H9 (cell line): ENCODE measurements around the gene EML1. TPM values are rescaled to one million over a fixed set of nuclear protein-coding genes. Genes with fewer than 3 reads are reported as not detected.

ENCODE experiments used
- DNase-seq: peaks from one replicate; pipeline ENCODE4 v3.0.0-alpha.2; 2017
- H2AFZ ChIP-seq: one replicate; pipeline ENCODE4 v1.6.1; 2013; ENCODE audit warnings: mild to moderate bottlenecking, low read length, control low read depth, moderate library complexity
- H2AK5ac ChIP-seq: 2 replicates; pipeline ENCODE4 v1.6.1; 2013; ENCODE audit warnings: low read length, control low read depth, mixed read lengths; ENCODE audit not compliant: insufficient read length
- H2BK120ac ChIP-seq: one replicate; pipeline ENCODE4 v1.6.1; 2013; ENCODE audit warnings: low read depth, mild to moderate bottlenecking, low read length, control low read depth, inconsistent platforms; ENCODE audit not compliant: poor library complexity, severe bottlenecking
- H2BK12ac ChIP-seq: 2 replicates; pipeline ENCODE4 v1.6.1; 2013; ENCODE audit warnings: low read length, control low read depth, mixed read lengths, low read depth; ENCODE audit not compliant: insufficient read length
- H2BK15ac ChIP-seq: 2 replicates; pipeline ENCODE4 v1.6.1; 2013; ENCODE audit warnings: low read depth, low read length, control low read depth
- H2BK20ac ChIP-seq: one replicate; pipeline ENCODE4 v1.6.1; 2013; ENCODE audit warnings: low read depth, mild to moderate bottlenecking, low read length, control low read depth, inconsistent platforms; ENCODE audit not compliant: poor library complexity, severe bottlenecking
- H2BK5ac ChIP-seq: 2 replicates; pipeline ENCODE4 v1.6.1; 2013; ENCODE audit warnings: low read length, control low read depth, mixed read lengths; ENCODE audit not compliant: insufficient read length
- H3K14ac ChIP-seq: 2 replicates; pipeline ENCODE4 v1.6.1; 2013; ENCODE audit warnings: low read length, control low read depth; ENCODE audit not compliant: insufficient read depth
- H3K18ac ChIP-seq: 2 replicates; pipeline ENCODE4 v1.6.1; 2013; ENCODE audit warnings: low read depth, mild to moderate bottlenecking, mixed read lengths, low read length, control low read depth; ENCODE audit not compliant: insufficient read length
- H3K23ac ChIP-seq: 2 replicates; pipeline ENCODE4 v1.6.1; 2013; ENCODE audit warnings: low read length, control low read depth, mixed read lengths, low read depth; ENCODE audit not compliant: insufficient read length
- H3K23me2 ChIP-seq: 2 replicates; pipeline ENCODE4 v1.6.1; 2013; ENCODE audit warnings: low read depth, mild to moderate bottlenecking, mixed read lengths, low read length, control low read depth; ENCODE audit not compliant: insufficient read length, poor library complexity, severe bottlenecking
- H3K27ac ChIP-seq: 2 replicates; pipeline ENCODE4 v1.5.1; 2013; ENCODE audit warnings: low read length, control low read depth, mixed read lengths, low read depth; ENCODE audit not compliant: insufficient read length
- H3K27me3 ChIP-seq: 2 replicates; pipeline ENCODE4 v1.6.1; 2013; ENCODE audit warnings: low read length, control low read depth, inconsistent platforms; ENCODE audit not compliant: insufficient read depth
- H3K4ac ChIP-seq: 2 replicates; pipeline ENCODE4 v1.6.1; 2013; ENCODE audit warnings: low read depth, mild to moderate bottlenecking, control low read depth, inconsistent platforms, low read length, moderate library complexity
- H3K4me1 ChIP-seq: 2 replicates; pipeline ENCODE4 v1.6.1; 2013; ENCODE audit warnings: low read length, control low read depth, inconsistent platforms; ENCODE audit not compliant: insufficient read depth
- H3K4me2 ChIP-seq: 2 replicates; pipeline ENCODE4 v1.6.1; 2013; ENCODE audit warnings: low read length, control low read depth, mixed read lengths; ENCODE audit not compliant: insufficient read length, insufficient read depth
- H3K56ac ChIP-seq: 2 replicates; pipeline ENCODE4 v1.6.1; 2013; ENCODE audit warnings: low read depth, mild to moderate bottlenecking, mixed read lengths, low read length, control low read depth; ENCODE audit not compliant: insufficient read length
- H3K79me1 ChIP-seq: 2 replicates; pipeline ENCODE4 v1.6.1; 2013; ENCODE audit warnings: low read depth, mild to moderate bottlenecking, moderate library complexity, low read length, control low read depth, inconsistent platforms; ENCODE audit not compliant: insufficient read depth, poor library complexity, severe bottlenecking
- H3K79me2 ChIP-seq: 2 replicates; pipeline ENCODE4 v1.6.1; 2013; ENCODE audit warnings: low read length, control low read depth, inconsistent platforms; ENCODE audit not compliant: insufficient read depth
- H3K9ac ChIP-seq: 2 replicates; pipeline ENCODE4 v1.6.1; 2013; ENCODE audit warnings: low read length, control low read depth, mixed read lengths; ENCODE audit not compliant: insufficient read length; ENCODE audit errors: extremely low read depth
- H3K9me3 ChIP-seq: one replicate; pipeline ENCODE4 v1.6.1; 2013; ENCODE audit warnings: low read depth, low read length, inconsistent platforms; ENCODE audit not compliant: control insufficient read depth
- H3T11ph ChIP-seq: one replicate; pipeline ENCODE4 v1.6.1; 2013; ENCODE audit warnings: mild to moderate bottlenecking, low read length, control low read depth, inconsistent platforms
- H4K20me1 ChIP-seq: one replicate; pipeline ENCODE4 v1.6.1; 2013; ENCODE audit not compliant: control insufficient read depth, insufficient read length, insufficient read depth
- H4K5ac ChIP-seq: 2 replicates; pipeline ENCODE4 v1.6.1; 2013; ENCODE audit warnings: low read depth, mild to moderate bottlenecking, mixed read lengths, low read length, control low read depth; ENCODE audit not compliant: insufficient read length
- H4K8ac ChIP-seq: replicated peaks from 2 replicates; pipeline ENCODE4 v1.6.1; 2013; ENCODE audit warnings: low read length, control low read depth, mixed read lengths, low read depth; ENCODE audit not compliant: insufficient read length
- H4K91ac ChIP-seq: 2 replicates; pipeline ENCODE4 v1.6.1; 2013; ENCODE audit warnings: low read depth, mild to moderate bottlenecking, moderate library complexity, mixed read lengths, low read length, control low read depth; ENCODE audit not compliant: insufficient read length
- H3K27ac Mint-ChIP-seq, 3 experiments: 2 replicates in 2 of 3; 3 replicates in 1 of 3; pipeline ENCODE4 v1.8.0; 2020 to 2021; ENCODE audit warnings: mixed read lengths in 3 of 3, mild to moderate bottlenecking in 1 of 3, moderate library complexity in 1 of 3
- H3K27me3 Mint-ChIP-seq: 2 replicates; pipeline ENCODE4 v1.8.0; 2021; ENCODE audit warnings: low read depth, mild to moderate bottlenecking, moderate library complexity, mixed read lengths
- H3K36me3 Mint-ChIP-seq, 3 experiments: 2 replicates in 2 of 3; 3 replicates in 1 of 3; pipeline ENCODE4 v1.8.0; 2020 to 2021; ENCODE audit warnings: low read depth in 3 of 3, mixed read lengths in 3 of 3; ENCODE audit not compliant: insufficient read depth in 1 of 3
- H3K4me1 Mint-ChIP-seq, 2 experiments: 2 replicates each; pipeline ENCODE4 v1.8.0; 2020; ENCODE audit warnings: mixed read lengths in 2 of 2
- H3K4me3 Mint-ChIP-seq, 2 experiments: 2 replicates in 1 of 2; 3 replicates in 1 of 2; pipeline ENCODE4 v1.8.0; 2020 to 2021; ENCODE audit warnings: mild to moderate bottlenecking in 2 of 2, mixed read lengths in 2 of 2, moderate library complexity in 1 of 2
- H3K9me3 Mint-ChIP-seq, 2 experiments: 2 replicates in 1 of 2; 3 replicates in 1 of 2; pipeline ENCODE4 v1.8.0; 2020; ENCODE audit warnings: mild to moderate bottlenecking in 2 of 2, mixed read lengths in 2 of 2, moderate library complexity in 1 of 2
- WGBS: extraction: QIAGEN DNeasy Blood & Tissue Kit; methylation state at CpG from one replicate; pipeline ENCODE4 v1.1.7; 2013; ENCODE audit warnings: missing lambda C conversion rate, low lambda C conversion rate, mixed read lengths; ENCODE audit not compliant: insufficient read length; ENCODE audit errors: extremely low coverage; 5-methylcytosine and 5-hydroxymethylcytosine counted together
- total RNA-seq: library from RNA; stranded (reverse); gene quantifications from 2 replicates; pipeline ENCODE4 v1.2.1, GENCODE V29; 2021
- TF ChIP-seq, protein P1 (sequence below): fragments of 200-600 bp; sonication (generic); conservative IDR thresholded peaks from 3 replicates; pipeline ENCODE4 v1.8.0; 2021; ENCODE audit warnings: antibody characterized with exemption, mild to moderate bottlenecking

The EML1 gene
- total RNA-seq, 1 experiment from 2014 or later, result 16.7 TPM

DNA sequence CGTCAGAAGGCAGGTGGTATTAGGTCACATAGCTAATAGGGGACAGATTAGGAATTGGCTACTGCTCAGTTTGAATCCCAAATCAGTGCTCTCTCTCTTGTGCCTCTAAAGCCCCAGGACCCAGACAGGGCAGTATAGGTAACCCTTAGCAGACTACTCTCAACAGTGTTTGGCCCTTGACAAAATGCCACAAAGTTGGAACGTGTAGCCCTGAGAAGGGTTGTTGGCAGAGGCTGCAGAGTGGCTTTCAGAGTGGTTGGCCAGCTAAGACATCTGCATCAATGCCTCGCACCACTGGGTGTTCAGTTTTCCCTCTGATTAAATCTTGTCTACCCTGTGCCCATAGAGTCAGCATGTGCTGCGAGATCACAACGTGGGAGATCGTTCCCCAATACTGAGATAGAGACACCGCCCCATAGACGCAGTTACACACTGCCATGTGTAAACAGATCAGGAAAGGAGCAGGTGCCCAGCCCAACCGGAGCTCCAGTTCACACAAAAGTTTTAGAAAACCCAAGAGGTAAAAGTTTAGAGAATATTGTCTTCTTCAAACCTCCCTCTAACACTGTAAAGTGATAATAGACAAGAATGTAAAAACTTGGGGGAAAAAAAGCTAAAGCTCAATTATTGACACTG, 48.3 kb downstream of the EML1 start:
- no peak overlapping the region for H3K4me2 ChIP-seq
- H4K8ac ChIP-seq, result no peak overlapping the region
- H3K27ac ChIP-seq, result no peak overlapping the region
- H2AK5ac ChIP-seq, result no peak overlapping the region
- no peak overlapping the region for H3K9ac ChIP-seq
- no peak overlapping the region for H4K91ac ChIP-seq
- H3K14ac ChIP-seq, result no peak overlapping the region
- no peak overlapping the region for H3K56ac ChIP-seq
- H3K23me2 ChIP-seq, result no peaks in the 10 kb centered on the region
- Mint-ChIP-seq H3K4me1 (peaks cover 41 to 45% of the 10 kb centered on the region in 2 experiments), H3K4me3 (no peak overlapping the region), H3K9me3 (0 out of 5 replicates have a peak, but pooled peaks cover under 1 to 1% of the 10 kb centered on the region in 2 experiments), H3K36me3 (peaks cover 0 to under 1% (median 0%) of the 10 kb centered on the region in 3 experiments; a peak in 2 of 7 replicates), H3K27ac (no peak overlapping the region), H3K27me3 (peaks cover 11% of the 10 kb centered on the region)
- H3K4ac ChIP-seq, result no peak overlapping the region
- no peak overlapping the region for H3K23ac ChIP-seq
- no peak overlapping the region for H3T11ph ChIP-seq
- H2BK5ac ChIP-seq, result no peak overlapping the region
- DNase-seq, result no peak
- no peak overlapping the region for H2BK120ac ChIP-seq
- H4K20me1 ChIP-seq, result no peaks in the 10 kb centered on the region
- no peak overlapping the region for H2BK20ac ChIP-seq
- no peaks in the 10 kb centered on the region for H3K79me2 ChIP-seq
- H3K4me1 ChIP-seq, result peaks cover 10% of the 10 kb centered on the region
- 0 out of 2 replicates have a peak, but pooled peaks cover 2% of the 10 kb centered on the region for H3K27me3 ChIP-seq
- H3K18ac ChIP-seq, result no peak overlapping the region
- no peak overlapping the region for H2BK15ac ChIP-seq
- WGBS, result no CpG with 5 or more reads among the region's 9 CpGs
- H2BK12ac ChIP-seq, result no peak overlapping the region
- no peaks in the 10 kb centered on the region for H3K79me1 ChIP-seq
- no peaks in the 10 kb centered on the region for H3K9me3 ChIP-seq
- H2AFZ ChIP-seq, result no peak overlapping the region
- no peak overlapping the region for H4K5ac ChIP-seq
- TF ChIP-seq, protein P1, sequence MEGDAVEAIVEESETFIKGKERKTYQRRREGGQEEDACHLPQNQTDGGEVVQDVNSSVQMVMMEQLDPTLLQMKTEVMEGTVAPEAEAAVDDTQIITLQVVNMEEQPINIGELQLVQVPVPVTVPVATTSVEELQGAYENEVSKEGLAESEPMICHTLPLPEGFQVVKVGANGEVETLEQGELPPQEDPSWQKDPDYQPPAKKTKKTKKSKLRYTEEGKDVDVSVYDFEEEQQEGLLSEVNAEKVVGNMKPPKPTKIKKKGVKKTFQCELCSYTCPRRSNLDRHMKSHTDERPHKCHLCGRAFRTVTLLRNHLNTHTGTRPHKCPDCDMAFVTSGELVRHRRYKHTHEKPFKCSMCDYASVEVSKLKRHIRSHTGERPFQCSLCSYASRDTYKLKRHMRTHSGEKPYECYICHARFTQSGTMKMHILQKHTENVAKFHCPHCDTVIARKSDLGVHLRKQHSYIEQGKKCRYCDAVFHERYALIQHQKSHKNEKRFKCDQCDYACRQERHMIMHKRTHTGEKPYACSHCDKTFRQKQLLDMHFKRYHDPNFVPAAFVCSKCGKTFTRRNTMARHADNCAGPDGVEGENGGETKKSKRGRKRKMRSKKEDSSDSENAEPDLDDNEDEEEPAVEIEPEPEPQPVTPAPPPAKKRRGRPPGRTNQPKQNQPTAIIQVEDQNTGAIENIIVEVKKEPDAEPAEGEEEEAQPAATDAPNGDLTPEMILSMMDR, result no peak
